GM23338 (cell line): ENCODE data around the gene DYNLT4. TPM values are rescaled to one million over a fixed set of nuclear protein-coding genes. Genes with fewer than 3 reads are reported as not detected.
A peak's percentile ranks its signal among the peaks of the same experiment; 100 is the strongest.

Experiments
- ATAC-seq: fragments of 200-7000 bp; cut with Tn5 transposase; 3 replicates; pipeline ENCODE4 v1.9.1; 2020
- DNase-seq: peaks from one replicate; pipeline ENCODE4 v3.0.0-alpha.2; 2015; ENCODE audit warnings: low spot score
- H2AFZ ChIP-seq: fragments of 200-600 bp; sonication (generic); 2 replicates; pipeline ENCODE4 v1.8.0; 2016; ENCODE audit warnings: antibody characterized with exemption, mild to moderate bottlenecking, moderate library complexity
- H3F3A ChIP-seq: fragments of 200-600 bp; sonication (generic); replicated peaks from 2 replicates; pipeline ENCODE4 v1.8.0; 2017; ENCODE audit warnings: antibody characterized with exemption, mixed run types, low read depth
- H3K27ac ChIP-seq: fragments of 200-600 bp; sonication (generic); 2 replicates; pipeline ENCODE4 v1.6.1; 2016; ENCODE audit warnings: low read depth
- H3K27me3 ChIP-seq: fragments of 200-600 bp; sonication (generic); 2 replicates; pipeline ENCODE4 v1.8.0; 2016; ENCODE audit warnings: mild to moderate bottlenecking, mixed run types, moderate library complexity; ENCODE audit not compliant: insufficient read depth
- H3K36me3 ChIP-seq: fragments of 200-600 bp; sonication (generic); 2 replicates; pipeline ENCODE4 v1.8.0; 2016; ENCODE audit warnings: mild to moderate bottlenecking; ENCODE audit not compliant: insufficient read depth
- H3K4me1 ChIP-seq: fragments of 200-600 bp; sonication (generic); 2 replicates; pipeline ENCODE4 v1.8.0; 2016; ENCODE audit warnings: mild to moderate bottlenecking, moderate library complexity; ENCODE audit not compliant: insufficient read depth
- H3K4me2 ChIP-seq: fragments of 200-600 bp; sonication (generic); 2 replicates; pipeline ENCODE4 v1.7.1; 2017; ENCODE audit warnings: mixed run types
- H3K4me3 ChIP-seq: fragments of 200-600 bp; sonication (generic); 2 replicates; pipeline ENCODE4 v1.6.1; 2016; ENCODE audit warnings: mixed run types
- H3K79me2 ChIP-seq: fragments of 200-600 bp; sonication (generic); replicated peaks from 2 replicates; pipeline ENCODE4 v1.8.0; 2017; ENCODE audit warnings: mild to moderate bottlenecking; ENCODE audit not compliant: insufficient read depth
- H3K9me2 ChIP-seq: fragments of 200-600 bp; sonication (generic); 2 replicates; pipeline ENCODE4 v1.8.0; 2017; ENCODE audit not compliant: insufficient read depth
- H4K20me1 ChIP-seq: fragments of 200-600 bp; sonication (generic); replicated peaks from 2 replicates; pipeline ENCODE4 v1.8.0; 2017; ENCODE audit warnings: mild to moderate bottlenecking; ENCODE audit not compliant: insufficient read depth
- H3K27ac Mint-ChIP-seq: 2 replicates; pipeline ENCODE4 v1.8.0; 2020; ENCODE audit warnings: inconsistent platforms, mild to moderate bottlenecking, moderate library complexity, mixed read lengths
- H3K27me3 Mint-ChIP-seq: 3 replicates; pipeline ENCODE4 v1.8.0; 2022; ENCODE audit warnings: low read depth, mild to moderate bottlenecking, moderate library complexity, mixed read lengths, inconsistent platforms; ENCODE audit not compliant: insufficient read depth, poor library complexity
- H3K36me3 Mint-ChIP-seq: 3 replicates; pipeline ENCODE4 v1.8.0; 2021; ENCODE audit warnings: low read depth, mild to moderate bottlenecking, inconsistent platforms, moderate library complexity, mixed read lengths
- H3K4me1 Mint-ChIP-seq: 3 replicates; pipeline ENCODE4 v1.8.0; 2020; ENCODE audit warnings: mild to moderate bottlenecking, inconsistent platforms, mixed read lengths
- H3K4me3 Mint-ChIP-seq: 3 replicates; pipeline ENCODE4 v1.8.0; 2021; ENCODE audit warnings: moderate library complexity, mild to moderate bottlenecking, inconsistent platforms, mixed read lengths
- H3K9me3 Mint-ChIP-seq: 3 replicates; pipeline ENCODE4 v1.8.0; 2020; ENCODE audit warnings: moderate library complexity, mild to moderate bottlenecking, inconsistent platforms, mixed read lengths
- ETS1 ChIP-seq: IDR thresholded peaks from 2 replicates; pipeline ENCODE4 v1.6.1; 2016; ENCODE audit warnings: antibody characterized with exemption
- JUNB ChIP-seq: IDR thresholded peaks from one replicate; pipeline ENCODE4 v1.6.1; 2016; ENCODE audit warnings: antibody characterized with exemption; ENCODE audit not compliant: unreplicated experiment
- POLR2AphosphoS5 ChIP-seq: IDR thresholded peaks from 2 replicates; pipeline ENCODE4 v1.6.1; 2016; ENCODE audit warnings: antibody characterized with exemption, low read depth
- REST ChIP-seq: IDR thresholded peaks from one replicate; pipeline ENCODE4 v1.6.1; 2018; ENCODE audit warnings: antibody characterized with exemption; ENCODE audit not compliant: unreplicated experiment
- ZNF331 ChIP-seq: fragments of 250-450 bp; sonication (Bioruptor Pico); IDR thresholded peaks from 2 replicates; pipeline ENCODE4 v1.5.0; 2020; ENCODE audit warnings: low read depth, mild to moderate bottlenecking, moderate library complexity
- polyA plus RNA-seq: library from polyadenylated mRNA; unstranded; fragments of >200 nt; fragmentation: Nextera tagmentation; extraction: Ambion mirVana; gene quantifications from 2 replicates; pipeline ENCODE4 v1.2.1, GENCODE V29; 2016
- total RNA-seq: library from RNA; depleted of rRNA; stranded (reverse); fragments of >200 nt; shearing (Covaris generic); gene quantifications from 2 replicates; pipeline ENCODE4 v1.2.3, GENCODE V29; 2014

Gene DYNLT4
- total and polyA plus RNA-seq, 2 experiments from 2014 or later, result 0.73 TPM; not detected in 1

GRCh38 chr1:44777547-44777946, 29.6 kb downstream of the DYNLT4 start:
- H3K27me3 ChIP-seq, result no peaks in the 10 kb centered on the region
- peak overlapping the region; percentile 99 for H3K4me3 ChIP-seq
- H4K20me1 ChIP-seq, result peaks cover 35% of the 10 kb centered on the region
- 0 out of 2 replicates have a peak, but pooled peaks have one; percentile 8 for TF ChIP-seq POLR2AphosphoS5
- TF ChIP-seq ZNF331 (CRISPR knock-in tag), result no peak
- peaks cover 37% of the 10 kb centered on the region for H3K36me3 ChIP-seq
- Mint-ChIP-seq H3K4me1 (peaks cover 20% of the 10 kb centered on the region), H3K9me3 (no peaks in the 10 kb centered on the region; the same call in 2 of the 3 replicates), H3K27me3 (peaks cover 30% of the 10 kb centered on the region), H3K4me3 (peak overlapping the region; percentile 87), H3K36me3 (peaks cover 64% of the 10 kb centered on the region), H3K27ac (peak overlapping the region; percentile 93)
- peaks cover 66% of the 10 kb centered on the region for H3F3A ChIP-seq
- peaks cover 15% of the 10 kb centered on the region for H3K4me1 ChIP-seq
- H3K4me2 ChIP-seq, result peak overlapping the region; percentile 100
- peak overlapping the region; percentile 90 for H3K27ac ChIP-seq
- no peak for DNase-seq
- peaks cover 43% of the 10 kb centered on the region for H3K79me2 ChIP-seq
- H2AFZ ChIP-seq, result no peak overlapping the region
- ATAC-seq, result no peak
- no peaks in the 10 kb centered on the region for H3K9me2 ChIP-seq

- peak overlapping the region; percentile 87 for H3K4me3 Mint-ChIP-seq
- Histone ChIP-seq H4K20me1 (peaks cover 35% of the 10 kb centered on the region), H3K27me3 (no peaks in the 10 kb centered on the region), H3K27ac (peak overlapping the region; percentile 90), H2AFZ (no peak overlapping the region), H3K4me3 (peak overlapping the region; percentile 99), H3K4me1 (peaks cover 15% of the 10 kb centered on the region), H3K9me2 (no peaks in the 10 kb centered on the region), H3K4me2 (peak overlapping the region; percentile 100), H3K36me3 (peaks cover 37% of the 10 kb centered on the region), H3F3A (peaks cover 65% of the 10 kb centered on the region), H3K79me2 (peaks cover 43% of the 10 kb centered on the region)
- TF ChIP-seq ETS1 (no peak), JUNB (no peak), REST (no peak)
- ATAC-seq (no peak), DNase-seq (no peak)
- no peaks in the 10 kb centered on the region; the same call in 2 of the 3 replicates for H3K9me3 Mint-ChIP-seq
- H3K27ac Mint-ChIP-seq, result peak overlapping the region; percentile 97
- H3K27me3 Mint-ChIP-seq, result peaks cover 25% of the 10 kb centered on the region
- H3K36me3 Mint-ChIP-seq, result peaks cover 61% of the 10 kb centered on the region
- peaks cover 20% of the 10 kb centered on the region for H3K4me1 Mint-ChIP-seq
Measured at GRCh38 chr1:44776730-44777068, 30.5 kb downstream of the DYNLT4 start.
